GM12865 (cell line): ENCODE results near the gene P2RX6.

Source experiments
- DNase-seq: peaks from one replicate; pipeline ENCODE4 v3.0.0; 2010; ENCODE audit warnings: low read depth
- H3K4me3 ChIP-seq: 2 replicates; pipeline ENCODE4 v1.5.1; 2011; ENCODE audit warnings: mild to moderate bottlenecking, low read depth, low read length, control low read depth
- TF ChIP-seq, protein P1 (sequence below): IDR thresholded peaks from 2 replicates; pipeline ENCODE4 v1.5.1; 2011; ENCODE audit warnings: low read length, control low read depth, low read depth, inconsistent platforms; ENCODE audit not compliant: insufficient read depth; ENCODE audit errors: missing control alignments

The P2RX6 gene

DNA sequence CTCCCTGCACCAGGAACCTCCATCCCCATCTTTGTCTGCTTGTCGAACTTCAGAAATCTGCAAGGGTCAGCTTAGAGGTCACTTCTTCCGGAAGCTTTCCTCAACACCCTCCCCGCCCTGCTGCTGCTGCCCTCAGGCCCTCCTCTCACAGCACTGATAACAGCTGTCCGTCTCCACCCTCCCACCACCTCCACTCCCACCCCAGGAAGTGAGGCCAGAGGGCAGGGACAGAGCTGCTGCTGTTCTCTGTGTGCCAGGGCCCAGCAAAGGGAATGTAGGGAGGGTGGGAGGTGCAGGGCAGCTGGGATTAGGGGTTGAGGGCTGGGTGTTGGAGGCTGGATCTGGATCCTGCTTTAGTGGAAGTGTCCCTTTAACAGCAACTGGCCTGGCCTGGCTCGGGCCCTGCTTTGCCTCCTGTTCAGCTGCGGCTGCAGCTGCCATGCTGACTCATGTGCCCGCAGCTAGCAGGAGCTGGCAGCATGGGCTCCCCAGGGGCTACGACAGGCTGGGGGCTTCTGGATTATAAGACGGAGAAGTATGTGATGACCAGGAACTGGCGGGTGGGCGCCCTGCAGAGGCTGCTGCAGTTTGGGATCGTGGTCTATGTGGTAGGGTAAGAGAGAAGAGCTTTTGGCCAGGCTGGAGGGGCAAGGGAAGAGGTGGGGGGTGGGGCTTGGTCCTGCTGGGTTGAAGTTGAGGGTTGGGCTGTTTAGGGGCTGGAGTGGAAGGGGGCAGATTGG, at the start of gene P2RX6:
TSS of gene P2RX6 (plus strand) at position 440 of the 740 bp plus-strand sequence. CDS start at position 450, 10 bp downstream.
- H3K4me3 ChIP-seq, result peak within 1 kb of the TSS; percentile 40
- DNase-seq, result no peak
- TF ChIP-seq, protein P1, sequence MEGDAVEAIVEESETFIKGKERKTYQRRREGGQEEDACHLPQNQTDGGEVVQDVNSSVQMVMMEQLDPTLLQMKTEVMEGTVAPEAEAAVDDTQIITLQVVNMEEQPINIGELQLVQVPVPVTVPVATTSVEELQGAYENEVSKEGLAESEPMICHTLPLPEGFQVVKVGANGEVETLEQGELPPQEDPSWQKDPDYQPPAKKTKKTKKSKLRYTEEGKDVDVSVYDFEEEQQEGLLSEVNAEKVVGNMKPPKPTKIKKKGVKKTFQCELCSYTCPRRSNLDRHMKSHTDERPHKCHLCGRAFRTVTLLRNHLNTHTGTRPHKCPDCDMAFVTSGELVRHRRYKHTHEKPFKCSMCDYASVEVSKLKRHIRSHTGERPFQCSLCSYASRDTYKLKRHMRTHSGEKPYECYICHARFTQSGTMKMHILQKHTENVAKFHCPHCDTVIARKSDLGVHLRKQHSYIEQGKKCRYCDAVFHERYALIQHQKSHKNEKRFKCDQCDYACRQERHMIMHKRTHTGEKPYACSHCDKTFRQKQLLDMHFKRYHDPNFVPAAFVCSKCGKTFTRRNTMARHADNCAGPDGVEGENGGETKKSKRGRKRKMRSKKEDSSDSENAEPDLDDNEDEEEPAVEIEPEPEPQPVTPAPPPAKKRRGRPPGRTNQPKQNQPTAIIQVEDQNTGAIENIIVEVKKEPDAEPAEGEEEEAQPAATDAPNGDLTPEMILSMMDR, result no peak

DNA sequence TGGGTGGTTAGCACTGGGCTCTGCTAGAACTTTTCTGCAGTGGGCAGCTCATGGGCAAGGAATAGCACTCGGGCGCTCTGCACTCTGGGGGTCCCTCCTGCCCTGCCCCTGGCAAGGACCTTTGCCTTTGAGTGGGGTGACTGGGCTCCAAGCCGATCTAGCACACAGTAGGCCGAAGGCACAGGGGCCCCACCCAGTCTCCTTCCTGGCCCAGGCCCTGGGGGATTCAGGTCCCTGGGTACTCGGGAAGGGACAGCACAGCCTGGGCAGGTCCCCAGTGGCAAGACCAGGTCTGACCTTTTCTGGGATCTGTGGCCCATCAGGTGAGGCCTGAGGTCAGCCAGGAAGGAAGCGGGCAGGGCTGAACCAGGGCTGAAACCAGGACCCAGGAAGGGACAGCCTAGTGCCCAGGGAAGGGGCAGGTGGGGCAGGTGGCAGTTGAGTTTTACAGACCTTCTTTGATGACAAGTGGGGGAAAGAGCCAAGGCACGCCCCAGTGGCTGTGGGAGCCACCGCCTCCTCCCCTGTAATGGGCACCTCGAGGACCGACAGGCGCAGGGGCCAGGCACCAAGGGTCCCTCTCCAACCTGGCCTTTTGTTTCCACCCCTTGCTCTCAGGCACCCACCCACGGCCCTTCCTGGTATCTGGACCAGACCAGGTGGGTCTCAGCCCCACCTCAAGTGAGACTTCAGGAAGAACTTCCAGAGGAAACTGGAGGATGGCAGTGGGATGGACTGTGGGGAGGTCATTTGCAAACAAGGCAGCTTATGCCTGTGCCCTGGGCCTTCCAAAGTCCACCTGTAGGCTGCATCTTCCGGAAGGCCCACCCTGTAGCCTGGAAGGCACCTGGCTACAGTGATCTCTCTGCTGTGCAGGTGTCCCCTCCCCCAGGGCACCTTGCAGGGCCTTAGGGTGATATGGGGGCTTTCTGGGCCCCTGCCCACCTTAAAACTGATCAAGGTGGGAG, 48.8 kb upstream of the P2RX6 start:
- no peak for DNase-seq
- no peak overlapping the region for H3K4me3 ChIP-seq
- TF ChIP-seq, protein P1, result no peak

DNA sequence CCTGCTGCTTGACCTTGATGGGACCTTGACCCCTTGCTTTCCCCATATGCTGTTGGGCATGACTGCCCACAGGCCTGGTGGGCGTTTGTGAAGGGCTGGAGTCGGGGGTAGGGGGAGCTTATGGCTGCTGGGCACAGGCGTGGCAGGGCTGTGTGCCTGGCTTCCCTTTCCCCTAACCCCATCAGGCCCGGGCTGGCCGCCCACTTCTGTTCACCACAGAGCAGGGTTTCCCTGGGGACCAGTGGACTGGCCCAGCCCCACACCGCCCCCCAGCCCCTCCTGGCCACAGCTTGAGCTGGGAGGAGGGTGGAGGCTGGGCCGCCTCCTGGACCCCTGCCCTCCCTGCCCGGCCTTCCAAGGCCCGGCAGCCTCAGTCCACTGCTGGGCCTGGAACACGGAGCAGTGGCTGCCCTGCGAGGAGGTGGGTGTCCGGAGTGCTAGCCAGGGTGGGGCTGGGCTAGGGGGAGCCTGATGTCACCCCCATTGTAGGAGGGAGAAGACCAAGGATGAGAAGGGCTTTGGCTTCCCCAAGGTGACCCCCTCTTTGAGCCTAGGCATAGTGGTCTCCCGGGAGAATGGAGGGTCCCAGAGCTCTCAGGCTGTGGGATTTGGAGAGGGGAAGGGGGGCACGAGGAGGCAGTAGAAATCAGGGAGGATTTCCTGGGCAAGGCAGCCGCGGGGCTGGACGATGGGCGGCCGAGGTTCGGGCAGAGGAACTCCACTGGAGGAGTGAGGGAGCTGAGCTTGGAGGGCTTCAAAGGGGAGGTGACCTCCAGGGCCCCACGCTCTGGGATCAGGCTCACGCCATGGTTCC, 47.9 kb upstream of the P2RX6 start, which contains the start of gene AIFM3:
TSS of gene AIFM3 (plus strand) at position 373 of the 814 bp plus-strand sequence. CDS start 690 bp downstream, outside the sequence.
- TF ChIP-seq, protein P1, result no peak
- no peak for DNase-seq
- no peak within 1 kb of the TSS for H3K4me3 ChIP-seq

DNA sequence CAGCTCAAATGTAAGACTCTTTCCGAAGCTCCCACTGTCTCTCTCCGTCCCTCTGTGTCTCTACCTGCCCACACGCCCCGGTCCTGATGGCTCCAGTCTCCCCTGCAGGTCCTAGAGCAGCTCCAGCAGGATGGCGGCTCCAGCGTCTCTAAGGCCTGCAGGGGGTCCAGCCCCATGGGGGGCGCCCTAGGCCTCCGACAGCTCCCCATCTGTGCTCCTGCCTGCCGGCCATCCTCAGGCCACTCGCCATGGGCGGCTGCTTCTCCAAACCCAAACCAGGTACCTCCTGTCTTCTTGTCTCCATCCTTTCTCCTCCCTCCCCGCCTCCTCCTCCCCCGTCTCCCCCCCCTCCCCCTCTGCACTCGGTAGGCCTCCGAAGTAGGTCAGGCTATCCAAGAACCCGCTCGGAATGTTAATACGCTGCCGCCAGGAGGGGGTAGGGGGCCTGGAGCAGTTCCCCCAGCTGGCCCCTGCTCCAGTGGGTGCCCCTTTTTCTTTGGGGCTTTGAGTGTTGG, 47.2 kb upstream of the P2RX6 start:
- no peak overlapping the region for H3K4me3 ChIP-seq
- TF ChIP-seq, protein P1, result no peak
- DNase-seq, result no peak

DNA sequence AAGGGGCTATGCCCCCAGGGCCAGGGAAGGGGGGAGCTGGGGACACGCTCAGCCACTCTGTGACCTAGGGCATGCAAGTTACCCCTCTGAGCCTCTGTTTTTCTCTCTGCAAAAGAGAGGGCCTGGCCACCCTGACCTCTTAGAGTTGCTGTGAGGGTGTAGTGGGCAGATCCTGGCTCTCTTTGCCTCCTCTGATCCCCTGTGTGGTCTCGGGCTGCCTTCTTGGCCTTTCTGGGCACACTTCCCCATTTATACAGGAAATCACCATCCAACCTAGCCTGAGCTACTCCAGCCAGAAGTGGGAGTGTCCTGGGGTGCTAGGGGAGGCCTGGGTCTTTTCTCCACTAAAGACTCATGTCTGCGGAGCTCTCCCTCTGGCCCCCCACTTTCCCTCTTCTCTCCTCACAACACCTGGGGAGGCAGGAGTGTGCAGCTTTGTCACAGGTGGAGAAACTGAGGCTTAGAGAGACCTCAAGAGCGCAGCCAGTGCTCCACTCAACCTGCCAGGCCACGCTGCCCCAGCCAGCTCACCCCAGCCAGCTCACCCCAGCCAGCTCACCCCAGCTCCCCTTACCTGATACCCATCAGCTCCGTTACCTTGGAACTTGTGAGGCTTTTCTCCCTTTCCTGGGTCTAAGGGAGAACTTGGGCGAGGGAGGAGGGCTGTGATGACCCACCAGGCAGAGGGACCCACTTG, 46.5 kb upstream of the P2RX6 start:
- no peak for DNase-seq
- TF ChIP-seq, protein P1, result no peak

More for the DNA sequence above, 46.5 kb upstream of the P2RX6 start:
- H3K4me3 ChIP-seq, result no peak overlapping the region
